A673 (cell line): ENCODE data around the gene NPC1. TPM values are rescaled to one million over a fixed set of nuclear protein-coding genes. Genes with fewer than 3 reads are reported as not detected.
A peak's percentile ranks its signal among the peaks of the same experiment; 100 is the strongest.

Experiments
- BruUV-seq: library from RNA; stranded (reverse); fragments of 400-500 nt; replicated peaks from 2 replicates; lab custom pipeline; 2021; lab: Mats Ljungman, UMichigan
- CTCF ChIA-PET: fragments of 300-600 bp; sonication (Branson Sonifier 250); formaldehyde crosslinking; loops from one replicate; lab custom pipeline; 2022; ENCODE audit warnings: antibody characterized with exemption; lab: Charles Lee
- POLR2A ChIA-PET: fragments of 300-600 bp; sonication (Branson Sonifier 250); formaldehyde crosslinking; loops from one replicate; lab custom pipeline; 2022; ENCODE audit warnings: antibody characterized with exemption; ENCODE audit not compliant: low non-redundant PET; lab: Charles Lee
- DNase-seq: peaks from one replicate; pipeline ENCODE4 v3.0.0-alpha.2; 2015; ENCODE audit warnings: low spot score
- H3K27ac ChIP-seq: fragments of 200-600 bp; sonication (generic); 2 replicates; pipeline ENCODE4 v1.5.1; 2016; ENCODE audit warnings: mixed run types, low read depth, mild to moderate bottlenecking, mixed read lengths, antibody characterized with exemption, low read length; ENCODE audit not compliant: poor library complexity, severe bottlenecking
- H3K27me3 ChIP-seq: fragments of 200-600 bp; sonication (generic); replicated peaks from 2 replicates; pipeline ENCODE4 v1.6.1; 2017; ENCODE audit warnings: mixed run types, low read depth, mild to moderate bottlenecking, mixed read lengths, antibody characterized with exemption, low read length; ENCODE audit not compliant: insufficient read depth, poor library complexity
- H3K36me3 ChIP-seq: fragments of 200-600 bp; sonication (generic); 2 replicates; pipeline ENCODE4 v1.6.1; 2016; ENCODE audit warnings: mixed run types, mild to moderate bottlenecking, mixed read lengths, antibody characterized with exemption, low read length; ENCODE audit not compliant: insufficient read depth, poor library complexity, severe bottlenecking
- H3K4me1 ChIP-seq: fragments of 200-600 bp; sonication (generic); 2 replicates; pipeline ENCODE4 v1.6.1; 2017; ENCODE audit warnings: mixed run types, mild to moderate bottlenecking, mixed read lengths, antibody characterized with exemption, low read length; ENCODE audit not compliant: insufficient read depth, poor library complexity, severe bottlenecking
- H3K4me3 ChIP-seq: fragments of 200-600 bp; sonication (generic); 2 replicates; pipeline ENCODE4 v1.5.1; 2016; ENCODE audit warnings: low read depth, mixed run types, mild to moderate bottlenecking, mixed read lengths, low read length; ENCODE audit not compliant: poor library complexity, severe bottlenecking
- H3K9me3 ChIP-seq: fragments of 200-600 bp; sonication (generic); 2 replicates; pipeline ENCODE4 v1.6.1; 2016; ENCODE audit warnings: mixed run types, low read depth, mild to moderate bottlenecking, mixed read lengths, antibody characterized with exemption, low read length; ENCODE audit not compliant: poor library complexity, severe bottlenecking
- CTCF ChIP-seq: fragments of 300-800, 200-600 bp; sonication (generic); conservative IDR thresholded peaks from 2 replicates; pipeline ENCODE4 v1.5.1; 2017; ENCODE audit warnings: low read depth, mild to moderate bottlenecking, antibody characterized with exemption, low read length, moderate library complexity, mixed read lengths
- EZH2 ChIP-seq: fragments of 200-600 bp; sonication (generic); IDR thresholded peaks from 2 replicates; pipeline ENCODE4 v1.6.1; 2017; ENCODE audit warnings: borderline replicate concordance, low read depth, mild to moderate bottlenecking, mixed read lengths, antibody characterized with exemption, low read length; ENCODE audit not compliant: poor library complexity, severe bottlenecking
- intact Hi-C: fragments of 100-400 bp; cut with micrococcal nuclease; formaldehyde crosslinking; loops from one replicate; pipeline ENCODE4 v1.10.0; 2022; ENCODE audit not compliant: unreplicated experiment
- total RNA-seq: library from RNA; stranded (reverse); gene quantifications from 2 replicates; pipeline ENCODE4 v1.2.3, GENCODE V29; 2021

Gene NPC1
- total RNA-seq, 1 experiment from 2014 or later = 53.0 TPM

DNA sequence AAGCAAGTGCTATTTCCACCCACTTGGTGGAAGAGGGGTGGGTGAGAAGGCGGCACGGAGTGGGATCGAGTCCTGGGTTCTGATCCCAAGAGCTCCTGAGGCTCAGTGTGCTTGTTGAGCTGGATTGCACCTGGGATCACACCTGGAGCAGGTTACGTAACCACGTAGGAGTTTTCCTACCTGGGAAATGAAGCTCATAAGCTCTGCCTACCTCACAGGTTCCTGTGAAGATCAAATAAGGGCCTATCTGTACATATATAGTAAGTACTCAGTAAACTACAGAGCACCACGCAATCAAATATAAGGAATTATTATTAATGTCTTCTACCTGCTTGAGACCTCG, 11.0 kb downstream of the NPC1 start:
- no peak for TF ChIP-seq EZH2
- no peak for TF ChIP-seq CTCF
- POLR2A ChIA-PET = no interaction called here
- CTCF ChIA-PET = no interaction called here
- Histone ChIP-seq H3K4me1 (peaks cover 11% of the 10 kb centered on the region), H3K27ac (no peak overlapping the region), H3K27me3 (no peaks in the 10 kb centered on the region), H3K36me3 (peaks cover 14% of the 10 kb centered on the region), H3K9me3 (no peaks in the 10 kb centered on the region), H3K4me3 (no peak overlapping the region)
- DNase-seq = no peak
- BruUV-seq = no TSS peak
- intact Hi-C loops = no loop called here

DNA sequence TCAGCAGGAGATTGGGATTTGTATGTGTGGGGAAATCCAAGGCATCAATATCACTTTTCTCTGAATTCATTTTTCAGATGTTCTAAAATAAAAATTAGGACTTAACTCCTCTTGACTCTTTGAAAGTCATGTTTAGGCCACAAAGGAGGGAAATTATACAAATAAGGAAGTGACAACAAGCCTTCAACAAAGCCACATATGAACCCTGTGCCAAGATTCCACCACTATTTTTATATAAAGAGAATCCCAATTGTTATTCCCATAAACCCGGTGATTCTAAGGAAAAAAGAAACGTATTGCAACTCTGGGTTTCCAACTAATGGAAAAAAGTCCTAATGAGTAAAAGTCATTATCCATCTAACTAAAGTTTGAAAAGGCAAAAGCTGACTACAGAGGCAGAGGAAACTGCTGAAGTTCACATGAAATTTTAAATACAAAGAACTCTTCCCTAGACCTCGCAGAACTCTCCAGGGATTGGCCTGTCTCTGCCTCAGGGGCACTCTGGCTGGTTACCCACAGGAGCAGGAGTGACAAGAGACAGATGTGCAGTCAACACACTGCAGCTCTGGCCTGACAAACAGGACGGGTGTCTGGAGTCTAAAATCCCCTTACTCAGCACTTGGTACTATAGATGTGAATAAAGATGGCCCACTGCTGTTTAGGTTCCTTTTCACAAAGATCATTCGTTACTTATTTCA, 11.5 kb downstream of the NPC1 start:
- peaks cover 14% of the 10 kb centered on the region for H3K36me3 ChIP-seq
- H3K27me3 ChIP-seq = no peaks in the 10 kb centered on the region
- H3K9me3 ChIP-seq = no peaks in the 10 kb centered on the region
- peaks cover 11% of the 10 kb centered on the region for H3K4me1 ChIP-seq
- CTCF ChIA-PET = no interaction called here
- no peak overlapping the region for H3K4me3 ChIP-seq
- POLR2A ChIA-PET = interaction anchor here (0.7 kb wide), 1 partner anchor 226 kb away, joined by 5 read pairs; no protein-coding TSS in a partner anchor
- no peak overlapping the region for H3K27ac ChIP-seq
- no TSS peak for BruUV-seq
- TF ChIP-seq EZH2 (no peak), CTCF (no peak)
- intact Hi-C loops = no loop called here
- DNase-seq = peak; percentile 29

DNA sequence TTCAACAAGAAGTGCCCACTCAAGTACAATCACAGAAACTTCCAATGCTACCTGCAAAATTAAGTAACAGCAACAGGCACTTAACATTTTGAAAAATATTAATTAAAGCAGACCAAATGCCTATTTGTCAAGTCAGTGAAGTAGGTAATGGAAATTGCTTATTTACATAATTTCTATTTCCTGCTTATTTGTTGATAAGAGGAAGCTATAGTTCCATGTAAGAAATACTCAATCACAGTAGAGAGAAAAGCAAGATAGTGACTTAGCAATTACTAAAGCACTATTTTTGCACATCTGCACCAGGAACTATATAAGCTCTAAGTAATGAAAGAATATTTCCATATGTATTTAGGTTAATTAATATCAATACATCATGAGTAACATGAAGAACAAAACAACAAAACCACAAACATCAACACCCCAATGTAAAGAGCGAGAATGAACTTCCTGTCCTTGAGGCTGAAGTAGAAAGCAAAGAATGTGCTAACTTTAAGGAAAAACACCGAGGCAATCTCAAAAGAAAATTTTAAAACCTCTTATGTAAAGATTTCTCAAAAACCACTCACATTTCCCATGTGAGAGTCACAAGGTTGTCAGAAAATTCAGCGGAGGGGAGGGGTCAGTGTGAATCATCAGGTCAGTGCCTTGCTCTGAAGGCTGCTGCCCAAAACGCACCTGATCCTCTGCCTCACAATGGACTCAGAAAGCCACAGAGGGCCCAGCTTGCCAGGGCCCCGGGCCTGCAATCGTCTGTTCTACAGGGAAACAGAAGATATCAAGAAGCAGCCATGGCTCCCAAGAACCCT, 12.5 kb downstream of the NPC1 start:
- no peak for TF ChIP-seq EZH2
- no peak for TF ChIP-seq CTCF
- no peak overlapping the region for H3K27ac ChIP-seq
- ChIA-PET POLR2A (interaction anchor here (0.7 kb wide), 1 partner anchor 227 kb away, joined by 5 read pairs; no protein-coding TSS in a partner anchor), CTCF (no interaction called here)
- BruUV-seq = no TSS peak
- intact Hi-C loops = no loop called here
- peaks cover 14% of the 10 kb centered on the region for H3K36me3 ChIP-seq
- peaks cover 11% of the 10 kb centered on the region for H3K4me1 ChIP-seq
- no peak for DNase-seq
- no peaks in the 10 kb centered on the region for H3K9me3 ChIP-seq
- no peak overlapping the region for H3K4me3 ChIP-seq
- H3K27me3 ChIP-seq = no peaks in the 10 kb centered on the region
